ENCODE data around the gene ZNRF3.
"Not testable (repeated sequence)": the region's sequence is repeated elsewhere in the genome, so short reads cannot be mapped to it uniquely, and the experiment has no call there.

The ZNRF3 gene

GRCh38 chr22:28942333-28942732, 59.0 kb downstream of the ZNRF3 start:
- no peaks in the 10 kb centered on the region for H3K36me3 ChIP-seq
- H3K9me3 ChIP-seq (ENCODE audit: severe bottlenecking), result peaks cover 6% of the 10 kb centered on the region
- peak overlapping the region; percentile 68 for H3K27ac ChIP-seq
- no peak for TF ChIP-seq CTCF (IDR thresholded peaks at IDR 0.05; ENCODE audit: low read depth, low read length)
- no peak for DNase-seq
- no peak overlapping the region for H3K4me3 ChIP-seq (ENCODE audit: low read depth, low read length)
- H3K27me3 ChIP-seq (ENCODE audit: insufficient read depth, low read depth, severe bottlenecking), result no peaks in the 10 kb centered on the region

GRCh38 chr22:28942801-28943500, 59.6 kb downstream of the ZNRF3 start:
- Histone ChIP-seq H3K27ac (peak overlapping the region; percentile 68), H3K9me3 (ENCODE audit: severe bottlenecking) (peaks cover 6% of the 10 kb centered on the region), H3K27me3 (ENCODE audit: insufficient read depth, low read depth, severe bottlenecking) (no peaks in the 10 kb centered on the region), H3K4me3 (ENCODE audit: low read depth, low read length) (peak overlapping the region; percentile 29), H3K36me3 (no peaks in the 10 kb centered on the region)
- peak; percentile 45 for DNase-seq
- no peak for TF ChIP-seq CTCF (IDR thresholded peaks at IDR 0.05; ENCODE audit: low read depth, low read length)

- DNase-seq, result no peak
- TF ChIP-seq CTCF (IDR thresholded peaks at IDR 0.05; ENCODE audit: low read depth, low read length), result no peak
- H3K9me3 ChIP-seq (ENCODE audit: severe bottlenecking), result peaks cover 6% of the 10 kb centered on the region
- no peaks in the 10 kb centered on the region for H3K36me3 ChIP-seq
- no peaks in the 10 kb centered on the region for H3K27me3 ChIP-seq (ENCODE audit: insufficient read depth, low read depth, severe bottlenecking)
- peak overlapping the region; percentile 29 for H3K4me3 ChIP-seq (ENCODE audit: low read depth, low read length)
- H3K27ac ChIP-seq, result peak overlapping the region; percentile 68
Measured at GRCh38 chr22:28943501-28943879, 60.1 kb downstream of the ZNRF3 start.

GRCh38 chr22:28947125-28947524, 63.8 kb downstream of the ZNRF3 start:
- H3K36me3 ChIP-seq, result no peaks in the 10 kb centered on the region
- no peak overlapping the region for H3K4me3 ChIP-seq (ENCODE audit: low read depth, low read length)
- H3K27ac ChIP-seq, result no peak overlapping the region
- no peak for TF ChIP-seq CTCF (IDR thresholded peaks at IDR 0.05; ENCODE audit: low read depth, low read length)
- DNase-seq, result no peak
- H3K27me3 ChIP-seq (ENCODE audit: insufficient read depth, low read depth, severe bottlenecking), result no peaks in the 10 kb centered on the region
- H3K9me3 ChIP-seq (ENCODE audit: severe bottlenecking), result peaks cover 6% of the 10 kb centered on the region

GRCh38 chr22:28948424-28948823, 65.1 kb downstream of the ZNRF3 start:
- H3K9me3 ChIP-seq (ENCODE audit: severe bottlenecking), result peaks cover 6% of the 10 kb centered on the region
- TF ChIP-seq CTCF (IDR thresholded peaks at IDR 0.05; ENCODE audit: low read depth, low read length), result no peak
- no peak for DNase-seq
- no peaks in the 10 kb centered on the region for H3K36me3 ChIP-seq
- no peak overlapping the region for H3K27ac ChIP-seq
- no peaks in the 10 kb centered on the region for H3K27me3 ChIP-seq (ENCODE audit: insufficient read depth, low read depth, severe bottlenecking)
- H3K4me3 ChIP-seq (ENCODE audit: low read depth, low read length), result no peak overlapping the region

- DNase-seq; H3K4me3 ChIP-seq (ENCODE audit: low read depth, low read length); H3K27me3 ChIP-seq (ENCODE audit: insufficient read depth, low read depth, severe bottlenecking); H3K36me3 ChIP-seq; H3K9me3 ChIP-seq (ENCODE audit: severe bottlenecking); H3K27ac ChIP-seq: not testable (repeated sequence)
Measured at GRCh38 chr22:28948860-28949551, 65.6 kb downstream of the ZNRF3 start.
